ENCODE data around the gene EHBP1L1. TPM values are rescaled to one million over a fixed set of nuclear protein-coding genes. Genes with fewer than 3 reads are reported as not detected.

The EHBP1L1 gene
- total and polyA plus RNA-seq, 2 of the 8 experiments (the other 6 are each of a cell fraction or from before 2014, with no cell fraction given) = 4.3 to 6.6 TPM

GRCh38 chr11:65610404-65610803 is 34.6 kb downstream of the EHBP1L1 start:
- FAIRE-seq (no peak), DNase-seq (ENCODE audit: low read depth in 1 of 2, low spot score in 2 of 2) (no peak)
- Histone ChIP-seq H3K23ac (ENCODE audit: insufficient read length) (no peak overlapping the region), H2AK5ac (ENCODE audit: low read depth, low read length) (no peak overlapping the region), H3K14ac (ENCODE audit: insufficient read length) (no peak overlapping the region), H2BK20ac (ENCODE audit: low read length) (no peak overlapping the region), H2BK5ac (ENCODE audit: low read depth, low read length) (no peak overlapping the region), H4K8ac (ENCODE audit: extremely low read depth, insufficient read depth, low read length) (no peak overlapping the region), H4K91ac (replicated peaks; ENCODE audit: insufficient read length, low read length) (no peak overlapping the region), H3K27ac (ENCODE audit: low read depth, low read length) (no peak overlapping the region), H3K27me3 (replicated peaks in 1 of 4; ENCODE audit: control insufficient read depth in 3 of 4, extremely low read depth in 1 of 4, insufficient read depth in 3 of 4, low read length in 3 of 4) (no peaks in the 10 kb centered on the region; a peak in 1 of 7 replicates), H2BK120ac (replicated peaks; ENCODE audit: low read depth, low read length) (no peak overlapping the region), H3K9me3 (ENCODE audit: insufficient read depth in 2 of 2, low read depth in 1 of 2, low read length in 1 of 2) (no peaks in the 10 kb centered on the region), H3K4me3 (ENCODE audit: extremely low read depth in 1 of 4, insufficient read depth in 2 of 4, low read depth in 3 of 4, low read length in 4 of 4) (no peak overlapping the region), H3K9ac (replicated peaks in 1 of 4; ENCODE audit: extremely low read depth in 1 of 4, low read depth in 3 of 4, low read length in 3 of 4) (no peak overlapping the region; a peak in 1 of 7 replicates), H3K79me2 (ENCODE audit: control insufficient read depth in 1 of 2, insufficient read depth in 2 of 2, low read length in 2 of 2) (peaks cover 5 to 11% of the 10 kb centered on the region in 2 experiments; a peak in 2 of 4 replicates), H3K23me2 (ENCODE audit: low read depth, low read length) (peaks cover 19% of the 10 kb centered on the region), H4K5ac (ENCODE audit: insufficient read length, low read depth, low read length) (no peak overlapping the region), H3K56ac (replicated peaks; ENCODE audit: insufficient read length, low read depth, low read length) (no peak overlapping the region), H3K36me3 (ENCODE audit: control insufficient read depth in 2 of 4, insufficient read depth in 4 of 4, low read length in 3 of 4) (peaks cover 0 to 6% (median under 1%) of the 10 kb centered on the region in 4 experiments; a peak in 2 of 8 replicates), H3K18ac (ENCODE audit: extremely low read depth, low read length) (no peak overlapping the region), H3K4me1 (replicated peaks in 1 of 4; ENCODE audit: control insufficient read depth in 3 of 4, insufficient read depth in 4 of 4, low read length in 3 of 4) (peaks cover 0 to 30% (median 13%) of the 10 kb centered on the region in 4 experiments; a peak in 6 of 7 replicates), H3K79me1 (ENCODE audit: low read depth, low read length) (peaks cover 23% of the 10 kb centered on the region), H2BK12ac (ENCODE audit: low read depth, low read length) (no peak overlapping the region), H2BK15ac (ENCODE audit: low read length) (no peak overlapping the region), H2AFZ (ENCODE audit: low read length) (no peak overlapping the region), H4K20me1 (replicated peaks in 1 of 2; ENCODE audit: control insufficient read depth in 1 of 2, insufficient read depth in 2 of 2, low read length in 2 of 2) (peaks cover 3 to 19% of the 10 kb centered on the region in 2 experiments), H3K4ac (replicated peaks; ENCODE audit: insufficient read length, low read depth, low read length) (no peak overlapping the region), H3K4me2 (ENCODE audit: insufficient read depth in 1 of 2, low read depth in 2 of 2, low read length in 2 of 2) (no peak overlapping the region)
- CTCF ChIA-PET (ENCODE audit: partially characterized antibody) = interaction anchor here (0.6 to 14.8 kb wide), 7 partner anchors 13 to 169 kb away, joined by 3 to 227 read pairs (median 3); partner anchors contain the start of genes KCNK7 and SIPA1
- POLR2A ChIA-PET (ENCODE audit: partially characterized antibody) = interaction anchor here (0.6 to 2.1 kb wide), 9 partner anchors 10 to 234 kb away, joined by 3 to 6 read pairs (median 4); no protein-coding TSS in a partner anchor
- 92% methylated on average over 6 of the region's 6 CpGs; no CpG with 5 or more reads in 1 of the 2 experiments for WGBS, 2 experiments (ENCODE audit: extremely low coverage in 1 of 2, insufficient coverage in 1 of 2, insufficient read length in 1 of 2, insufficient replicate concordance in 2 of 2, low coverage in 1 of 2, low lambda C conversion rate in 2 of 2, missing lambda C conversion rate in 1 of 2)
- TF ChIP-seq ATF3 (IDR thresholded peaks at IDR 0.05; ENCODE audit: insufficient read depth, low read depth, low read length) (no peak), TAF7 (optimal IDR thresholded peaks at IDR 0.05; ENCODE audit: borderline replicate concordance, low read depth, low read length) (no peak), TCF12 (IDR thresholded peaks at IDR 0.05; ENCODE audit: low read depth, low read length) (no peak), RNF2 (IDR thresholded peaks at IDR 0.05; ENCODE audit: borderline replicate concordance, low read depth, low read length, missing control alignments, poor library complexity, severe bottlenecking) (no peak), PHF8 (conservative IDR thresholded peaks at IDR 0.05; ENCODE audit: low read depth, low read length) (no peak), RBBP5 (IDR thresholded peaks at IDR 0.05; ENCODE audit: borderline replicate concordance, low read depth, low read length) (no peak), TEAD4 (IDR thresholded peaks at IDR 0.05; ENCODE audit: low read depth, low read length) (no peak), EGR1 (IDR thresholded peaks at IDR 0.05; ENCODE audit: borderline replicate concordance, low read depth, low read length) (no peak), RFX5 (IDR thresholded peaks at IDR 0.05; ENCODE audit: borderline replicate concordance, low read depth, low read length) (no peak), POU5F1 (IDR thresholded peaks at IDR 0.05; ENCODE audit: low read depth, low read length) (no peak), HDAC6 (IDR thresholded peaks at IDR 0.05; ENCODE audit: low read depth, low read length) (no peak), TAF1 (IDR thresholded peaks at IDR 0.05; ENCODE audit: low read depth, low read length) (no peak), KDM4A (IDR thresholded peaks at IDR 0.05; ENCODE audit: low read depth, low read length, severe bottlenecking) (no peak)
